DMS 273 treated with DMSO at 0.1 percent for 48 hours (cell line): Measurements from ENCODE around the gene TCEANC2.
A peak's percentile ranks its signal among the peaks of the same experiment; 100 is the strongest.
"Not testable (repeated sequence)": the region's sequence is repeated elsewhere in the genome, so short reads cannot be mapped to it uniquely, and the experiment has no call there.

ENCODE experiments used
- DNase-seq: peaks from one replicate; lab custom pipeline; 2025; lab: John Stamatoyannopoulos, UW

TCEANC2 gene

GRCh38 chr1:54052934-54053744, at the start of gene TCEANC2, which contains the start of gene TMEM59:
TCEANC2 (plus strand) TSS chr1:54053608; CDS start chr1:54054423, 815 bp downstream.
TMEM59 (minus strand) TSS chr1:54053204; CDS start chr1:54053188, 16 bp downstream.
- peak; percentile 98 for DNase-seq

GRCh38 chr1:54003750-54004480, 49.5 kb upstream of the TCEANC2 start:
- DNase-seq = not testable (repeated sequence)

- DNase-seq = no peak
Measured at GRCh38 chr1:54004481-54005049, 48.8 kb upstream of the TCEANC2 start.

- DNase-seq = no peak
Measured at GRCh38 chr1:54006508-54006907, 46.9 kb upstream of the TCEANC2 start.

GRCh38 chr1:54007613-54008012, 45.8 kb upstream of the TCEANC2 start:
- no peak for DNase-seq

GRCh38 chr1:54008876-54009275, 44.5 kb upstream of the TCEANC2 start:
- no peak for DNase-seq

- DNase-seq = no peak
Measured at GRCh38 chr1:54009406-54009805, 44.0 kb upstream of the TCEANC2 start.

- DNase-seq = no peak
Measured at GRCh38 chr1:54010415-54011117, 42.8 kb upstream of the TCEANC2 start.

GRCh38 chr1:54011316-54012007, 41.9 kb upstream of the TCEANC2 start:
- DNase-seq = no peak

- no peak for DNase-seq
Measured at GRCh38 chr1:54012008-54012325, 41.4 kb upstream of the TCEANC2 start.

- no peak for DNase-seq
Measured at GRCh38 chr1:54012863-54013262, 40.5 kb upstream of the TCEANC2 start.

- no peak for DNase-seq
Measured at GRCh38 chr1:54013393-54014008, 39.9 kb upstream of the TCEANC2 start.

- no peak for DNase-seq
Measured at GRCh38 chr1:54014009-54014629, 39.3 kb upstream of the TCEANC2 start.

- no peak for DNase-seq
Measured at GRCh38 chr1:54016343-54017282, 36.8 kb upstream of the TCEANC2 start.

- DNase-seq = no peak
Measured at GRCh38 chr1:54017979-54018378, 35.4 kb upstream of the TCEANC2 start, which contains the start of gene LDLRAD1. LDLRAD1 (minus strand) TSS chr1:54018186; CDS start chr1:54018112, 74 bp downstream.

- no peak for DNase-seq
Measured at GRCh38 chr1:54018635-54019034, 34.8 kb upstream of the TCEANC2 start.

- not testable (repeated sequence) for DNase-seq
Measured at GRCh38 chr1:54019562-54020176, 33.7 kb upstream of the TCEANC2 start.

GRCh38 chr1:54024358-54024757, 29.1 kb upstream of the TCEANC2 start:
- no peak for DNase-seq

- DNase-seq = not testable (repeated sequence)
Measured at GRCh38 chr1:54024811-54025210, 28.6 kb upstream of the TCEANC2 start.
